Fibroblast of lung (primary cell): Measurements from ENCODE around the gene ITGB4. TPM values are rescaled to one million over a fixed set of nuclear protein-coding genes. Genes with fewer than 3 reads are reported as not detected.

Experiments
- DNase-seq, 2 donors: peaks; one replicate each; pipeline versions ENCODE4 v3.0.0 to v3.0.0-alpha.2; 2010; ENCODE audit warnings: low read depth in 2 of 2
- H2AFZ ChIP-seq: 2 replicates; pipeline ENCODE4 v1.5.1; 2012; ENCODE audit warnings: low read length, control low read depth, inconsistent platforms
- H3K27ac ChIP-seq: 2 replicates; pipeline ENCODE4 v1.5.1; 2011; ENCODE audit warnings: low read length, control low read depth; ENCODE audit not compliant: insufficient read depth
- H3K27me3 ChIP-seq: 2 replicates; pipeline ENCODE4 v1.5.1; 2011; ENCODE audit warnings: mild to moderate bottlenecking, low read length; ENCODE audit not compliant: control insufficient read depth, insufficient read depth
- H3K36me3 ChIP-seq: 2 replicates; pipeline ENCODE4 v1.5.1; 2011; ENCODE audit warnings: low read length; ENCODE audit not compliant: control insufficient read depth, insufficient read depth
- H3K4me1 ChIP-seq: 2 replicates; pipeline ENCODE4 v1.5.1; 2011; ENCODE audit warnings: low read length; ENCODE audit not compliant: control insufficient read depth, insufficient read depth; ENCODE audit errors: extremely low read depth
- H3K4me2 ChIP-seq: 2 replicates; pipeline ENCODE4 v1.5.1; 2011; ENCODE audit warnings: low read length, control low read depth; ENCODE audit not compliant: insufficient read depth; ENCODE audit errors: extremely low read depth
- H3K4me3 ChIP-seq, 4 experiments: fragments of 200-600 bp in 1 of 4; sonication (generic) in 1 of 4; replicated peaks in 1 of 4; 2 replicates each; pipeline ENCODE4 v1.5.1; 2011 to 2016; ENCODE audit warnings: low read length in 4 of 4, low read depth in 3 of 4, mild to moderate bottlenecking in 3 of 4, control low read depth in 2 of 4, inconsistent platforms in 1 of 4, mixed read lengths in 1 of 4; ENCODE audit not compliant: insufficient read depth in 1 of 4; ENCODE audit errors: control extremely low read depth in 1 of 4
- H3K79me2 ChIP-seq: 2 replicates; pipeline ENCODE4 v1.5.1; 2012; ENCODE audit warnings: mild to moderate bottlenecking, low read length, inconsistent platforms; ENCODE audit not compliant: control insufficient read depth, insufficient read depth
- H3K9ac ChIP-seq: 2 replicates; pipeline ENCODE4 v1.5.1; 2011; ENCODE audit warnings: mild to moderate bottlenecking, low read length, control low read depth; ENCODE audit not compliant: insufficient read depth
- H3K9me3 ChIP-seq: 2 replicates; pipeline ENCODE4 v1.5.1; 2012; ENCODE audit warnings: low read depth, low read length; ENCODE audit not compliant: control insufficient read depth, insufficient read depth
- H4K20me1 ChIP-seq: 2 replicates; pipeline ENCODE4 v1.5.1; 2011; ENCODE audit warnings: low read length; ENCODE audit not compliant: control insufficient read depth, insufficient read depth; ENCODE audit errors: extremely low read depth
- CTCF ChIP-seq, 2 donors: IDR thresholded peaks in 1 of 2; conservative IDR thresholded peaks in 1 of 2; 1 replicate in 1 of 2; 2 replicates in 1 of 2; pipeline ENCODE4 v1.5.1; 2011 to 2012; ENCODE audit warnings: low read length in 2 of 2, control low read depth in 1 of 2, inconsistent platforms in 1 of 2, low read depth in 1 of 2, mild to moderate bottlenecking in 1 of 2
- EZH2 ChIP-seq: IDR thresholded peaks from 2 replicates; pipeline ENCODE4 v1.5.1; 2012; ENCODE audit warnings: low read length, control low read depth, mild to moderate bottlenecking; ENCODE audit errors: missing control alignments
- polyA plus RNA-seq, 2 donors: library from polyadenylated mRNA; depleted of rRNA in 1 of 2; stranded (reverse) in 1 of 2; unstranded in 1 of 2; fragments of >200 nt; gene quantifications; 2 replicates each; pipeline ENCODE4 v1.2.1, GENCODE V29; 2011 to 2012; ENCODE audit warnings: missing spikeins in 1 of 2
- total RNA-seq: library from RNA; depleted of rRNA; stranded (reverse); fragments of >200 nt; gene quantifications from 2 replicates; pipeline ENCODE4 v1.2.1, GENCODE V29; 2014

The ITGB4 gene
- total and polyA plus RNA-seq, 2 donors (not counting 1 experiment from before 2014, with no cell fraction given): 0.17 TPM

GRCh38 chr17:75730065-75730464 is 8.8 kb downstream of the ITGB4 start:
- H4K20me1 ChIP-seq: no peaks in the 10 kb centered on the region
- no peak overlapping the region for H3K4me3 ChIP-seq
- H2AFZ ChIP-seq: no peak overlapping the region
- H3K9me3 ChIP-seq: no peaks in the 10 kb centered on the region
- DNase-seq: no peak
- no peak overlapping the region for H3K9ac ChIP-seq
- H3K4me1 ChIP-seq: no peaks in the 10 kb centered on the region
- no peaks in the 10 kb centered on the region for H3K27me3 ChIP-seq
- H3K79me2 ChIP-seq: no peaks in the 10 kb centered on the region
- H3K27ac ChIP-seq: no peak overlapping the region
- H3K36me3 ChIP-seq: no peaks in the 10 kb centered on the region
- H3K4me2 ChIP-seq: no peak overlapping the region
- TF ChIP-seq EZH2 (no peak), CTCF (conservative IDR thresholded peaks at IDR 0.05 in 1 of 2, IDR thresholded peaks at IDR 0.05 in 1 of 2; ENCODE audit: low read depth in 1 of 2, low read length in 2 of 2) (no peak)

- Histone ChIP-seq H2AFZ (no peak overlapping the region), H3K36me3 (no peaks in the 10 kb centered on the region), H3K27me3 (no peaks in the 10 kb centered on the region), H4K20me1 (no peaks in the 10 kb centered on the region), H3K4me3 (no peak overlapping the region), H3K9me3 (no peaks in the 10 kb centered on the region), H3K4me1 (no peaks in the 10 kb centered on the region), H3K79me2 (no peaks in the 10 kb centered on the region), H3K27ac (no peak overlapping the region), H3K9ac (no peak overlapping the region), H3K4me2 (no peak overlapping the region)
- DNase-seq: no peak
- no peak for TF ChIP-seq CTCF (conservative IDR thresholded peaks at IDR 0.05 in 1 of 2, IDR thresholded peaks at IDR 0.05 in 1 of 2; ENCODE audit: low read depth in 1 of 2, low read length in 2 of 2)
- no peak for TF ChIP-seq EZH2
Measured at GRCh38 chr17:75731086-75731715, 9.9 kb downstream of the ITGB4 start.

- H2AFZ ChIP-seq: no peak overlapping the region
- no peak for DNase-seq
Measured at GRCh38 chr17:75731716-75732498, 10.6 kb downstream of the ITGB4 start.

More at GRCh38 chr17:75731716-75732498, 10.6 kb downstream of the ITGB4 start:
- TF ChIP-seq EZH2 (no peak), CTCF (conservative IDR thresholded peaks at IDR 0.05 in 1 of 2, IDR thresholded peaks at IDR 0.05 in 1 of 2; ENCODE audit: low read depth in 1 of 2, low read length in 2 of 2) (no peak)
- Histone ChIP-seq H4K20me1 (no peaks in the 10 kb centered on the region), H3K27me3 (no peaks in the 10 kb centered on the region), H3K27ac (no peak overlapping the region), H3K9ac (no peak overlapping the region), H3K4me2 (no peak overlapping the region), H3K4me1 (no peaks in the 10 kb centered on the region), H3K9me3 (no peaks in the 10 kb centered on the region), H3K4me3 (no peak overlapping the region), H3K79me2 (no peaks in the 10 kb centered on the region), H3K36me3 (no peaks in the 10 kb centered on the region)
